Endometrial microvascular endothelial cells (primary cell): ENCODE results near the gene GNG11. TPM values are rescaled to one million over a fixed set of nuclear protein-coding genes. Genes with fewer than 3 reads are reported as not detected.

ENCODE experiments used
- in situ Hi-C: cut with HindIII; loops from 2 replicates; pipeline ENCODE4 v1.10.0; 2017; ENCODE audit warnings: low sequenced_read_pairs, low pct_unique_long_range_greater_than_20kb; ENCODE audit errors: inconsistent ontology term
- total RNA-seq: library from RNA; depleted of rRNA; stranded (reverse); fragments of >200 nt; gene quantifications from one replicate; pipeline ENCODE4 v1.2.3, GENCODE V29; 2015; ENCODE audit errors: inconsistent ontology term

Gene GNG11
- 69.6 TPM for total RNA-seq

GRCh38 chr7:93921607-93922566, at the start of gene GNG11:
Gene GNG11 (plus strand): TSS chr7:93921735. CDS start chr7:93922138, 403 bp downstream.
- in situ Hi-C loops, result loop anchor here (25.0 kb wide), 1 partner anchor 265 kb away; no protein-coding TSS in a partner anchor

- in situ Hi-C loops, result no loop called here
These were observed 47.4 kb upstream of the GNG11 start for GRCh38 chr7:93873998-93874574.

- in situ Hi-C loops, result no loop called here
These were observed 43.8 kb upstream of the GNG11 start for GRCh38 chr7:93877742-93878141.

GRCh38 chr7:93879356-93879755, 42.2 kb upstream of the GNG11 start:
- in situ Hi-C loops, result no loop called here

- in situ Hi-C loops, result no loop called here
These were observed 39.1 kb upstream of the GNG11 start for GRCh38 chr7:93882468-93882867.

- in situ Hi-C loops, result no loop called here
These were observed 38.2 kb upstream of the GNG11 start for GRCh38 chr7:93883078-93883916.

GRCh38 chr7:93883917-93884345, 37.6 kb upstream of the GNG11 start:
- in situ Hi-C loops, result no loop called here

- in situ Hi-C loops, result no loop called here
These were observed 37.0 kb upstream of the GNG11 start for GRCh38 chr7:93884541-93884940.

GRCh38 chr7:93889261-93889660, 32.3 kb upstream of the GNG11 start:
- in situ Hi-C loops, result no loop called here

- in situ Hi-C loops, result no loop called here
These were observed 31.5 kb upstream of the GNG11 start for GRCh38 chr7:93890041-93890463.

- in situ Hi-C loops, result no loop called here
These were observed 31.0 kb upstream of the GNG11 start, which contains the start of gene TFPI2 for GRCh38 chr7:93890464-93891068. Gene TFPI2 (minus strand): TSS chr7:93890753. CDS start chr7:93890678, 75 bp downstream.

- in situ Hi-C loops, result no loop called here
These were observed 27.1 kb upstream of the GNG11 start for GRCh38 chr7:93894426-93894825.

- in situ Hi-C loops, result no loop called here
These were observed 26.4 kb upstream of the GNG11 start for GRCh38 chr7:93894966-93895640.

GRCh38 chr7:93895859-93896600, 25.5 kb upstream of the GNG11 start:
- in situ Hi-C loops, result no loop called here

GRCh38 chr7:93897680-93898079, 23.9 kb upstream of the GNG11 start:
- in situ Hi-C loops, result no loop called here

- in situ Hi-C loops, result loop anchor here (25.0 kb wide), 1 partner anchor 284 kb away; no protein-coding TSS in a partner anchor
These were observed 18.6 kb upstream of the GNG11 start for GRCh38 chr7:93902777-93903423.

- in situ Hi-C loops, result loop anchor here (25.0 kb wide), 1 partner anchor 281 kb away; no protein-coding TSS in a partner anchor
These were observed 15.3 kb upstream of the GNG11 start, which contains the start of gene GNGT1 for GRCh38 chr7:93906267-93906666. Gene GNGT1 (plus strand): TSS chr7:93906567. CDS start chr7:93906747, 180 bp downstream.
